ENCODE data around the gene STARD6. TPM values are rescaled to one million over a fixed set of nuclear protein-coding genes. Genes with fewer than 3 reads are reported as not detected.
"Not testable (repeated sequence)": the region's sequence is repeated elsewhere in the genome, so short reads cannot be mapped to it uniquely, and the experiment has no call there.

Gene STARD6
- total and polyA plus RNA-seq, 12 donors: 0.06 TPM; not detected in 11

GRCh38 chr18:54387631-54388030, 30.0 kb upstream of the STARD6 start:
- no peaks in the 10 kb centered on the region for H3K4me1 ChIP-seq (replicated peaks in 1 of 2)
- no peak for DNase-seq
- no peaks in the 10 kb centered on the region for H3K27me3 ChIP-seq
- WGBS, 4 donors: 72 to 86% (median 82%) methylated on average over 3 of the region's 3 CpGs
- H3K27ac ChIP-seq: no peak overlapping the region
- no peak overlapping the region for H3K4me3 ChIP-seq
- H3K36me3 ChIP-seq (replicated peaks in 1 of 2): no peaks in the 10 kb centered on the region
- intact Hi-C loops (cut with DNase I): no loop called here
- TF ChIP-seq POLR2A (IDR thresholded peaks at IDR 0.05) (no peak), CTCF (IDR thresholded peaks at IDR 0.05) (no peak)
- no peaks in the 10 kb centered on the region for H3K9me3 ChIP-seq (replicated peaks in 1 of 3)

- DNase-seq; H3K27ac ChIP-seq; H3K9me3 ChIP-seq (replicated peaks in 1 of 3); intact Hi-C loops (cut with DNase I); H3K36me3 ChIP-seq (replicated peaks in 1 of 2); H3K27me3 ChIP-seq; H3K4me3 ChIP-seq; H3K4me1 ChIP-seq (replicated peaks in 1 of 2): not testable (repeated sequence)
- WGBS, 4 donors: 92 to 94% (median 93%) methylated on average over 23 of the region's 23 CpGs
These were observed 29.3 kb upstream of the STARD6 start for GRCh38 chr18:54386800-54387495.

GRCh38 chr18:54386043-54386442, 28.4 kb upstream of the STARD6 start:
- 60 to 90% (median 79%) methylated on average over 4 of the region's 4 CpGs for WGBS, 4 donors

GRCh38 chr18:54382733-54383252, 25.1 kb upstream of the STARD6 start:
- H3K27ac ChIP-seq: no peak overlapping the region
- intact Hi-C loops (cut with DNase I): no loop called here
- WGBS, 4 donors: 72 to 89% (median 79%) methylated on average over 8 of the region's 8 CpGs

More at GRCh38 chr18:54386043-54386442, 28.4 kb upstream of the STARD6 start:
- intact Hi-C loops (cut with DNase I): no loop called here
- no peaks in the 10 kb centered on the region for H3K36me3 ChIP-seq (replicated peaks in 1 of 2)
- no peak overlapping the region for H3K4me3 ChIP-seq
- no peaks in the 10 kb centered on the region for H3K27me3 ChIP-seq
- TF ChIP-seq CTCF (IDR thresholded peaks at IDR 0.05): no peak
- no peak for TF ChIP-seq POLR2A (IDR thresholded peaks at IDR 0.05)
- no peak overlapping the region for H3K27ac ChIP-seq
- H3K4me1 ChIP-seq (replicated peaks in 1 of 2): no peaks in the 10 kb centered on the region
- H3K9me3 ChIP-seq (replicated peaks in 1 of 3): no peaks in the 10 kb centered on the region
- no peak for DNase-seq

More at GRCh38 chr18:54382733-54383252, 25.1 kb upstream of the STARD6 start:
- DNase-seq: no peak
- Histone ChIP-seq H3K9me3 (replicated peaks in 1 of 3) (peaks cover 0 to 7% (median 0%) of the 10 kb centered on the region in 3 donors), H3K27me3 (no peaks in the 10 kb centered on the region), H3K4me3 (no peak overlapping the region), H3K4me1 (replicated peaks in 1 of 2) (no peaks in the 10 kb centered on the region), H3K36me3 (replicated peaks in 1 of 2) (no peaks in the 10 kb centered on the region)
- TF ChIP-seq POLR2A (IDR thresholded peaks at IDR 0.05): no peak
- TF ChIP-seq CTCF (IDR thresholded peaks at IDR 0.05): no peak
